HG03457 (cell line): ENCODE results near the gene DEGS2.
"Not testable (repeated sequence)": the region's sequence is repeated elsewhere in the genome, so short reads cannot be mapped to it uniquely, and the experiment has no call there.

Experiments
- ATAC-seq: cut with Tn5 transposase; IDR thresholded peaks from one replicate; pipeline ENCODE4 v1.9.1; 2021; ENCODE audit warnings: moderate number of reproducible peaks; ENCODE audit not compliant: unreplicated experiment

The DEGS2 gene

DNA sequence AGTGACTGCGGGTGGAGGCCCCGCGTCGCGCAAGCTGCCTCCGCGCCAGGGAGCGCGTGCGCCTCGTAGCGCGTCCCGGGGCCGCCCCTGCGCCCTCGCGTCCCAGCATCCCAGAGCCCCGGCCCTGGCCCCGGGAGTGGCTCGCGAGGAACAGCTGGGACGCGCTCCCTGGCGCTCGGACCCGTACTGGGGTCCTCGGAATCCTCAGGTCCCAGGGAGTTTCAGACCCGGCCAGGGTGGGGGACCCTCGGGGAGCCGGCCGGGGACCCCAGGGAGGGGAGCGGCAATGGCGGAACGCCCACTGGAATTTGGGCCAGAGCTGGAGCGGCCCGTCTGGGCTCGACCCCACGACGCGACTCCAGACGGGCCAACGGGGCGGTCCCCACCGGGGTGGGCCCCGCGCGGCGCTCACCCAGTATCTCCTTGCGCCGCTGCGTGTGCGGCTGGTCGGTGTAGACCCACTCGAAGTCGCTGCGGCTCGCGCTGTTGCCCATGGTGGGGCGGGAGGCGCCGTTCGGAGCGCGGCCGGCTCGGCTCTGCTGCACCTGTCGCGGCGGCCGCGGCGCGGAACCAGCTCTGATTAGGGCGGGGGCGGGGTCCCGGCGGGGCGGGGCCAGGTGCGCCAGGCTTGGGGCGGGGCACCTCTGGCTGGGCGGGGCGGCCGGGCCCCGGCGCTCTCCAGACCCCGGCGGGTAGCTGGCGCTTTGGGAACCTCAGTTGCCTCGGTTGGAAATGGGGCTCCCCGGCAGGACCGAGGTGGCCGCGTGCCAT is at the start of gene DEGS2:
Gene DEGS2 (minus strand): TSS at position 552 of the 771 bp plus-strand sequence. CDS start 58 bp downstream, at position 494.
- ATAC-seq: peak; percentile 42

DNA sequence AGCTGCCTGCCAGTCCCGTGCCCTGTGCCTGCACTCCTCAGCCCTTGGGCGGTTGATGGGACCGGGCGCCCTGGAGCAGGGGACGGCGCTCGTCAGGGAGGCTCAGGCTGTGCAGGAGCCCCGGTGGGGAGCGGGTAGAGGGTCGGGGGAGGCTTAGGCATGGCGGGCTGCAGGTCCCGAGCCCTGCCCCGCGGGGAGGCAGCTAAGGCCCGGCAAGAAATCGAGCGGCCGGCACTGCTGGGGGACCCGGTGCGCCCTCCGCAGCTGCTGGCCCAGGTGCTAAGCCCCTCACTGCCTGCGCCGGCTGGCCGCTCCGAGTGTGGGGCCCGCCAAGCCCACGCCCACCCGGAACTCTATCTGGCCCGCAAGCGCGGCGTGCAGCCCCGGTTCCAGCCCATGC is 48.7 kb upstream of the DEGS2 start:
- ATAC-seq: not testable (repeated sequence)

DNA sequence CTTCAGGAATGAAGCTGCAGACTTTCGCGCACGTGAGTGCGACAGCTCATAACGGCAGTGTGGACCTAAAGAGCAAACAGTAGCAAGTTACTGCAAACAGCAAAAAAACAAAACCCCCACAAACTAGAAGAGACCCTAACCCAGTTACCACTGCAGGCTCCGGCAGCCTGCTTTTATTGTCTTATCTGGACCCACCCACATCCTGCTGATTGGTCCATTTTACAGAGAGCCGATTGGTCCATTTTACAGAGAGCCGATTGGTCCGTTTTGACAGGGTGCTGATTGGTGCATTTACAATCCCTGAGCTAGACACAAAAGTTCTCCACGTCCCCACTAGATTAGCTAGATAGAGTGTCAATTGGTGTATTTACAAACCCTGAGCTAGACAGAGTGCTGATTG is 48.1 kb upstream of the DEGS2 start:
- not testable (repeated sequence) for ATAC-seq

DNA sequence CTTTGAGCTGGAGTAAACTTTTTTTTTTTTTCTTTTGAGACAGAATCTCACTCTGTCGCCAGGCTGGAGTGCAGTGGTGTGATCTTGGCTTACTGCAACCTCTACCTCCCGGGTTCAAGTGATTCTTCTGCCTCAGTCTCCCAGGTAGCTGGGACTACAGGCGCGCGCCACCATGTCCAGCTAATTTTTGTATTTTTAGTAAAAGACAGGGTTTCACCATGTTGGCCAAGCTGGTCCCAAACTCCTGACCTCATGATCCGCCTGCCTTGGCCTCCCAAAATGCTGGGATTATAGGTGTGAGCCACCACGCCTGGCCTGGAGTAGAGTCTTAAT is 45.4 kb upstream of the DEGS2 start:
- not testable (repeated sequence) for ATAC-seq

DNA sequence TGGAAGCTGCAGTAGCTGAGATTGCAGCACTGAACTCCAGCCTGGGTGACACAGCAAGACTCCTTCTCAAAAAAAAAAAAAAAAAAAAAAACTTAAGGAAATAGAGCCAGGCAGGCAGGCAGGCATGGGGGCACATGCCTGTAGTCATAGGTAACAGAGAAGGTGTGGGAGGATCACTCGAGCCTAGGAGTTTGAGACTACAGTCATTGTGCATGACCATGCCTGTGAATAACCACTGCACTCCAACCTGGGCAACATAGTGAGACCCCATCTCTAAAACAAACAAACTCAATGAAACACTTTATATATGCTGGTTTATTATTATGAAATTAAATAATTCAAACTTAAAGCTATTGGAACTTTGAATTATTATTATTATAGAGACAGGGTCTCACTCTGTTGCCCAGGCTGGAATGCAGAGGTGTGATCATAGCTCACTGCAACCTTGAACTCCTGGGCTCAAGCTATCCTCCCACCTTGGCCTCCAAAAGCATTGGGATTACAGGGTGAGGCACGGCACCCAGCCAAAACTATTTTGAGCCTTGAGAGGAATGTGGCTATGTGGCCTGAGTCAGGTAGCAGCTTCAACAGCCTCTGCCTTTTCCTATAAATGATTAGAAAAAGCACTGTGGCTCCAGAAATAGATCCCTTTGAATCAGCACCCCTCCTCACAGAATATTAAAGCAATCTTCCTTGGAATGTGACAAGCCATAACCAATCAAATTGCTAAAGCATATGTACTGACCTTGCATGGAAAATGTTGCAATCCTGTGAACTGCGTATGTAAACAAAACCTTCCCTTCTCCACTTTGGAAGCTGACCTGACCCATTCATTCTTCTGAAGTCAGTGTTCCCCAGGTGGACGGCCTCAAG is 44.8 kb upstream of the DEGS2 start:
- no peak for ATAC-seq

DNA sequence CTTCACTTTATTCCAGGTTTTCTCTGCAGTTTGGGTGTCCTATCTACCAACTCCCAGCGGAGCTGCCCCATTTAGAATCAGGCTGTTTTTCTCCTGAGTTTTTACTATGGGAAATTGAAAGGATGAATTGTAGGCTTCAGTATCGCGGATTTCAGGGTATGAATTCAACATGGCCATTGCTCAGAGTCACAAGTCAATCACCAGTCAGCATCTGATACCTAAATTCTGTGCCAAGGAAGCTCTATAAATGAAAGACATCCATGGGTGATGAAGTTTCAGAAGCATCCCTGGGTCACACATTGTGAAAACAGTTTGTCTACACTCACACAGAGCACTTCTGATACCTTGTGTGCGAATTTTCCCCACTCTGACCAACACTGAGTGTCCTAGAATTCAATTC is 43.7 kb upstream of the DEGS2 start:
- ATAC-seq: no peak

DNA sequence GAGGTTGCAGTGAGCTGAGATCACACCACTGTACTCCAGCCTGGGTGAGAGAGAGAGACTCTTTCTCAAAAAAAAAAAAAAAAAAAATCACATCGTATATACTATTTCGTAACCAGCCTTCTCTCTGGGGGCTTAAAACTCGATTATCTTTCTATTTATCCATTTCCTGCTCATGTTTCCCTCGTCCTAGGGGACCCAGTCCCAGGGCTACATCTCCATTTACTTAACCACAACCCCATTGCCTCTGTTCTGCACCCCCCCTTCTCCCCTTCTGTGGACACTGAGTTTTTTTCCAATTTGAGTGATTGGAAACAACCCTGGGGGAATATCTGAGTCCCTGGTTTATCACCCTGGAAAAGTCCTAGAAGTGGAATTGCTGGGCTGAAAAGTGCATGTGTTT is 43.3 kb upstream of the DEGS2 start:
- no peak for ATAC-seq

DNA sequence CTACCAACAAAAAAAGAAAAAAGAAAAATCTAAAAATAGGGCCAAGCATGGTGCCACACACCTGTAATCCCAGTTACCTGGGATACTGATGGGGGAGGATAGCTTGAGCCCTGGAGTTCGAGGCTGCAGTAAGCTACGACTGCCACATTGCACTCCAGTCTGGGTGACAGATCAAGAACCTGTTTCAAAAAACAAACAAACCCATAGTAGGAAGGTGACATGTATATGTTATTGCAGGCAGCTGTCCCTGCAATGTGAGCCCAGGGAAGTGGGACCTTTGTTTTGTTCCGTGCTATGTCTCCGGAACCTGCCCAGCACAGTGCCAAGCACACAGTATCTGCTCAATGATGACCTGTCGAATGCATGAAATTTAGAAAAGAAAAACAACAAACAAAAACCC is 42.3 kb upstream of the DEGS2 start:
- ATAC-seq: no peak

DNA sequence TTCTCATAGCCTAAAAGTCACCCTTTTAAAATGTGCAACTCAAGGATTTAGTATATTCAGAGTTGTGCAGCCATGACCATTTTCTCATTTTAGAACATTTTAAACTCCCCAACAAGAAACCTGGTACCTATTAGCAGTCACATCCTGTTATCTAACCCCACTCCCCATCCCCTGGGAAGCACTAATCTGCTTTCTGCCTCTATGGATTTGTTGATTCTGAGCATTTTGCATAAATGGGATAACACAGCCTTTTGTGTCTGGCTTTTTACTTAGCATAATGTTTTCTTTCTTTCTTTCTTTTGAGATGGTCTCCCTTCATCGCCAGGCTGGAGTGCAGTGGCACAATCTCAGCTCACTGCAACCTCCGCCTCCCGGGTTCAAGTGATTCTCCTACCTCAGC is 40.9 kb upstream of the DEGS2 start:
- ATAC-seq: no peak

DNA sequence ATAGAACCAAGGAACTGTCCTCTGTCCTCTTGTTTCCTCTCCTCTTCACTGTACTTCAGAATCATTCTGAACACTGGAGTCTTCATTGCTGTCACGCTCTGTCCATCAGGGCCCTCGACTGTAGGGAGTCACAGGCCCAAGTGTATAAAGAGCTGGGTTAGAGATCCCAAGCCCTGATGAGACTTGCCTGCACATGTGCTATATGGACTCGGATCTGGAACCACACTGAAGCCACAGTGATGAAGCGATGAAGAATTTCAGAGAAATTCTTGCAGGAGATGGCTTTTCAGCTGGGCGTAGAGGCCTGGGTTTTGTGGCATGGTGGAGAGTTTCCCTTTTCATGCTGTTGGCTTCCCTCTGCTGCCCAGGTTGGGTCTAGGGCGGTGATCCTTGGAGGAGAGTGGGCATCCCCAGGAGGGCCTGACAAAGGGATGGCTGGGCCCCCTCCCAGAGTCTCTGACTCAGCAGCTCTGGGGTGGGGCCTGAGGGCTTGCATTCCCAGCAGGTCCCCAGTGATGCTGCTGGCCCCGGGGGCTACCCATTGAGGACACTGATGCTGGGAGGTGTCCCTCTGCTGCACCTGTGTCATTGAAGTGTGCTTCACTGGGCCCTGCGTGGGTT is 39.9 kb upstream of the DEGS2 start:
- no peak for ATAC-seq

DNA sequence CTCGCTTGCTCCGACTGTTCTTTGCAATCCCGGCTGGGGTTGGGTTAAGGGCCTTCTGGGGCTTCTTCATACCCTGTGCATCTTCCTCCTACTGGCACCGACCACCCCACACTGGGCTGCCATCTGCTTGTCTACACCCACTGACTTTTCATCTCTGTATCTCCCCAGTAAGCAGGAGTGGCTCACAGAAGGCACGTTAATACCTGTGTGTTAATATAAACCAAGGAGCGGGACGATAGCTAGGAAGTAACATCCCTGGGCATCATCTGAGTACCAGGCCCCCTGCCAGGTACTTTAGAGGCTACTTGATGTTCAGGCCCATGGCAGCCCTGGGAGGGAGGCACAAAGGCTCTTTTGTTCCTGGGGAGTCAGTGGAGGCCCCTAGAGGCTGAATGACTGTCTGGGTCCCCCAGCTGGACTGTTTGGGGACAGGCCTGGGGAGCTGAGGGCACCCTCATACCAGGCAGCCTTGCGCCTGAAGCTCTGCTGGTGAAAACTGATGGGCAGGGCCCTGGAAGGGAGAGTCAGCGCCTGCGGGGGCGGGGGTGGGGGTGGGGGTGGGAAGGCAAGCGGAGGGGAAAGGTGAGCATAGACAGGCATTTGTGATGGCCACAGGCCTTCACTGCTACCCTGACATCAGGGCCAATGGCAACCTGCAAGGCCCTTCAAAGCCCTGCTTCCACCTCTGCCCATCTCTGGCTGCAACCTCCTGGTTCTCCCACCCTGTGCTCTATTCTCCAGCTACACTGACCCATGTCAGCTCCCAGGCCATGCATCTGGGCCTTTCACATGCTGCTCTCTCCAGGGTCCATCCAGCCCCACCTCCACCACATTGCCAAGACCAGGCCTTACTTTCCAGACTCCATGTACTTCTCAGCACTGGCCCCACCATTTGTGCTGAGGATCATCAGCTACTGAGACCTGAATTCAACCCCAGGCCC is 34.2 kb upstream of the DEGS2 start:
- ATAC-seq: no peak

DNA sequence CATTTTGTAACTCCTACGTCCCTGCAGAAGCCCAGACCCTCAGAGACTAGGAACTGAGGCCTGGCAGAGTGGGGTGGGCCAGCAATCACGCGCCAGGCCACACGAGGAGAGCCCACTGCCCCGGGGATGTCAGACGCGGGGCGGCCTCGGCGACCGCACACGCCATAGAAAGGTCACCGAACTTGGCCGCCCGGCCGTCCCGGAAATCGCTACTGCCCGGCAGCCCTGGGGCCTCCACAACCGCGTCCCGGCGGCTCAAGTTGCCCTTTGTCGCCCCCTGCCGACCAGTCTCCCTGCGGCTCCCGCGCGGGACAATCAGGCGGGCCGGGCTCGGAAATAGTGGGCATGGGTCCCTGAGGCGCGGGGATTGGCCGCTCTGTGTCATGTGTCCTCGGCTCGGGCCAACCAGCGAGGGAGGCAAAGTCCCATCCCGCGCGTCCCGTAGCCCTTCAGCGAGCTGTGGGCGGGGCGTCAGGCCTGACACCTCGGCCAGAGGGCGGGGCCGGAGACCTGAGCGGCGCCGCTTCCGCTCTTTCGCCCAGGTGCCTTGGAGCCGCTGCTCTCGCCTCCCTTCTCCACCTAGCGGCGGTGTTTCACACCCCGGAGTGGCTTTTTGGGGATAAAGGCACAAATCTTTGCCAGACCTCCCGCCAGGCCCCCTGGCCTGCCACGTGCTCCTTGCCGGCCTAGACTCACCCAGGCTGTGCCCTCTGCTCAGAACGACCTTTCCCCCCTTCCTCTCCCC is 33.4 kb upstream of the DEGS2 start:
- ATAC-seq: peak; percentile 99

DNA sequence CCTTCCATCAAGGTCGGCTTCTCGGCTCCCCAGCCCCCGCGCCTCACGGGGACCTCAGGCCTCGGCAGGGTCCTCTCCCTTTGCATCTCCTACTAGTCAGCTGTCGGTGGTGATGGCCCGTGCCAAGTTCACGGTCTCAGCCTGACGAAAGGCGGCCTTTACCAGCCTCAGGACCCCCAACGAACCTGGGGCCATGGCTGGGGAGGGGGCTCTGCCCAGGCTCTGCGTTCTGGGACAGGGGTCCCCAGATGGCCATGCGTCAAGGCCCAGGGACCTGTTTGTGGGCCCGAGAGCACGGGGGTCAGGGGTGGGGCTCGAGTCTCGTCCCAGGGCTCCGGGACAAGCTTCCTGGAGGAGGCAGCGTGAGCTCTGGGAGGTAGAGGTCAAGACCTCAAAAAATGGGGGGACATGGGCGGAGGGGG is 32.8 kb upstream of the DEGS2 start:
- ATAC-seq: no peak

DNA sequence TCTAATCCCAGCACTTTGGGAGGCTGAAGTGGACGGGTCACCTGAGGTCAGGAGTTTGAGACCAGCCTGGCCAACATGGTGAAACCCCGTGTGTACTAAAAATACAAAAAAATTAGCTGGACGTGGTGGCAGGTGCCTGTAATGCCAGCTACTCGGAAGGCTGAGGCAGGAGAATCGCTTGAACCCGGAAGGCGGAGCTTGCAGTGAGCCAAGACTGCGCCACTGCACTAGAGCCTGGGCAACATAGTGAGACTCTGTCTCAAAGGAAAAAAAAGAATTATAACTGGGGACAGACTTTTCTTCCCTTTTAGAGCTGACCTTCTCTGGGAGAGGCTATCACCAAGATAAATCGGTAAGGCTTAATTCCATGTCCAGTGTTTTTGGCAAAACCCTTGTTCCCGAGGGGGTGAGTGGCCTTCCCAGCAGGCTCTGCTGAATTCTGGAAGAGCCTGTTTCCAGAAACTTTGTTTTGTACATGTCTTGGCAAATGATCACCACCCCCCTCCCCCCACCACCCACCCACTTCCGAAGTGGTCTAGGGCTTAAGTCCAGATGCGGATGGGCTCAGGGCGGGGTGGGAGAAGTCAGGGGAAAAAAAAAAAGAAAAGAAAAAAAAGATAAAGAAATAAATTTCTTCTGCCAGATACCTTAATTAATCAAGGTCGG is 32.3 kb upstream of the DEGS2 start:
- ATAC-seq: no peak

DNA sequence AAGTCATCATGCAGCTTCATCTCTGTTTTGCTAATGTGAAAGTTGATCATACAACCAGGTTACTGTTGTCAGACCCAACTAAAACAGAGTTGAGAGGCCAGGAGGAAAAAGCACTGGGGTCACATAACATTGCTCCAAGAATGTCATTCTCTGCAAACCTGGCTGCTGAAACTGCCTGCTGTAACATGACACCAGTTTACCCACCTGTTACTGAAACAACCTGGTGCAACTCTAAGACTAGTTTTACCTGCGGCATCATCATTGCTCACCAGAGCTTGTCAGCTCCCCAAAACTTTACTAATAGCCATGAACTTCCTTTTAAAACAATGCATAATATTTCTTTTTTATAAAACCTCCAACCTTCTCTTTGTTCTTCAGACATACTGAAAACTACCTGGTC is 30.7 kb upstream of the DEGS2 start:
- no peak for ATAC-seq

DNA sequence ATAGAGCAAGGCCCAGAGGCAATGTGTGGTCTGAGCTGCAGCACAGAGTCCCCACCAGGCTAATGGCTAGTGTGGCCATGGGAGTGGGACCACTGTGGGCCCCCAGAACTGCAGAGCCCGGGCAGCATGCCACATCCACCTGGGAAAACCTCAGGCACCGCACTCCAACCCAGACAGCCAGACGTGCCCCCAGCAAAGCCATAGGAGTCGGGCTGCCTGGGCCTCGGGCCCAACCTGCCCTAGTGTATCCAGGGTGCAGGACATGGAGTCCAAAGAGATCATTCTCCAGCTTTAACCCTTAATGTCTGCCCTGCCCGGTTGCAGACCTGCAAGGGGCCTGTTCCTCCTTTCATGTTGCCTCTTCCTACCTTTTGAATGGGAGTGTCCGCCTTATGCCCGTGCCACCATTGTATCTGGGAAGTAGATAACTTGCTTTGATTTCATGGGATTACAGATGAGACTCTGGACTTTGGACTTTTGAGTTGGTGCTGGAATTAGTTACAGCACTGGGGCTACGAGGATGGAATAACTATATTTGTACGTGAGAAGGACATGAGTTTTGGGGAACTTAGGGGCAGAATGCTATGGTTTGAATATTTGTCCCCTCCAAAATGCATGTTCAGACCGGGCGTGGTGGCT is 29.1 kb upstream of the DEGS2 start:
- ATAC-seq: no peak

DNA sequence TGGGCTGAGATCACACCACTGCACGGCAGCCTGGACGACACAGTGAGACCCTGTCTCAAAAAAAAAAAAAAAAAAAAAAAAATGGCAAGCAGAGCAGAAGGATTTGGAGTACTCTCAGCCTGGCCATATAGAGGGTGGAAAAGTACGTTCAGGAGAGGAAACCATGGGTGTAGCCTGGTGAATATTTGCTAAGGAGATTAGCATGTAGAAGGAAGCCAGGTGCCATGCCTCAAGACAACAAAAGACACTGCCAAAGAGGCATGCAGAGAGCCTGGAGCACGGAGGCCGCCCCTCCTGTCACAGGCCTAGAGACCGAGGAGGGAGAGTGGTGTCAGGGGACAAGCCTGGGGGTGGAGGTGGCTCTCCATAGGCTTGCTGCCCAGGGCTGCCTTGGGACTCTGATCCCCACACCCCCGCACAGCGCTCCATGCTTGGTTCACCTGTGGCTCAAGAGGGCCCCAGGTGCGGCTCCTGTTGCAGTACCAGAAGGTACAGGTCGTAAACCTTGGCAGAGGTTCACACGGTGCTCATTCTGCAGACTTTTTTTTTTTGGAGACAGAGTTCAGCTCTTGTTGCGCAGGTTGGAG is 27.9 kb upstream of the DEGS2 start:
- ATAC-seq: no peak

DNA sequence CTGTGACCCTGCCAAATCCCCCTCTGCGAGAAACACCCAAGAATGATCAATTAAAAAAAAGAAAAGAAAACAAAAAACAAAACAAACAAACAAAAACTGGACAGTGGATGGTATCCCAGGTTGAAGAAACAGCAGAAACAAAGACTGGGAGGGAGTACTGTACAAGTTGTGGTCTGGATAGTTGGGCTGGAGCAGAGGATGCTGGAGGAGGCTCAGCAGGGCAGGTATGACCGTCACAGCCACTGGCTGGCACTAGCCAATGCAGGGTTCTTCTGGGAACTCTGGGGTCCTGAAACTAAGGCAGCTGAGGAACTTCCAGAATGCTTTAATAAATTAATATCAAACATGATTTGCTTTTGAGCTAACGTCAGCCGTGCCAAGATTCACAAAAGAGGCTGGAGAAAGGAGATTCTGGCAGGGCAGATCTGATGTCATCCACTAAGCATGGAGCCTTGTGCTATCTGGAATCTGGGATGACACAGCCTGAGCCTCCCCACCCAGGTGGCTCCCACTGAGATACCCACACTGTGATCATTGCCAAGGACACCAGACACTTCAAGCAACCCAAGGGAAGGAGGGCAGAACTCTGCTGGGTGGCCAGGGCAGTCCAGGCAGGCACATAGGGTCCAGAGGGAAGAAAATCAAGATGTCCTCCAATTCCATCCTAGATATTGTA is 22.6 kb upstream of the DEGS2 start:
- not testable (repeated sequence) for ATAC-seq
